H1 (cell line): Measurements from ENCODE around the gene TXNDC16. TPM values are rescaled to one million over a fixed set of nuclear protein-coding genes. Genes with fewer than 3 reads are reported as not detected.

Source experiments
- CTCF ChIA-PET: fragments of 300-600 bp; sonication (Branson Sonifier 250); formaldehyde crosslinking; loops from one replicate; lab custom pipeline; 2021; ENCODE audit not compliant: partially characterized antibody; lab: Charles Lee
- POLR2A ChIA-PET: fragments of 300-600 bp; sonication (Branson Sonifier 250); formaldehyde crosslinking; loops from one replicate; lab custom pipeline; 2021; ENCODE audit warnings: inconsistent platforms; ENCODE audit not compliant: partially characterized antibody; lab: Charles Lee
- DNase-seq, 2 experiments: peaks; one replicate each; pipeline versions ENCODE4 v3.0.0 to v3.0.0-alpha.2; 2010 to 2022; ENCODE audit warnings: low spot score in 2 of 2, low read depth in 1 of 2, mixed read lengths in 1 of 2
- FAIRE-seq: peaks from 2 replicates; lab custom pipeline; 2011; peaks lifted over from hg19 to GRCh38; lab: Jason Lieb, UNC
- H2AFZ ChIP-seq: 2 replicates; pipeline ENCODE4 v1.8.1; 2012; ENCODE audit warnings: low read length, inconsistent platforms
- H2AK5ac ChIP-seq: 2 replicates; pipeline ENCODE4 v1.6.1; 2013; ENCODE audit warnings: low read depth, low read length
- H2BK120ac ChIP-seq: replicated peaks from 2 replicates; pipeline ENCODE3; 2013; ENCODE audit warnings: low read depth, low read length, inconsistent platforms
- H2BK12ac ChIP-seq: 2 replicates; pipeline ENCODE4 v1.6.1; 2013; ENCODE audit warnings: low read depth, low read length
- H2BK15ac ChIP-seq: 2 replicates; pipeline ENCODE4 v1.6.1; 2013; ENCODE audit warnings: low read length
- H2BK20ac ChIP-seq: 2 replicates; pipeline ENCODE4 v1.6.1; 2013; ENCODE audit warnings: low read length
- H2BK5ac ChIP-seq: 2 replicates; pipeline ENCODE4 v1.6.1; 2013; ENCODE audit warnings: low read depth, low read length
- H3K14ac ChIP-seq: 2 replicates; pipeline ENCODE4 v1.6.1; 2013; ENCODE audit warnings: inconsistent platforms; ENCODE audit not compliant: insufficient read length
- H3K18ac ChIP-seq: 2 replicates; pipeline ENCODE4 v1.6.1; 2013; ENCODE audit warnings: low read length; ENCODE audit errors: extremely low read depth
- H3K23ac ChIP-seq: 2 replicates; pipeline ENCODE4 v1.6.1; 2013; ENCODE audit warnings: inconsistent platforms; ENCODE audit not compliant: insufficient read length
- H3K23me2 ChIP-seq: 2 replicates; pipeline ENCODE4 v1.6.1; 2013; ENCODE audit warnings: low read depth, low read length
- H3K27ac ChIP-seq: 2 replicates; pipeline ENCODE4 v1.6.1; 2011; ENCODE audit warnings: low read depth, low read length, inconsistent platforms
- H3K27me3 ChIP-seq, 4 experiments: replicated peaks in 1 of 4; 1 replicate in 1 of 4; 2 replicates in 3 of 4; pipeline versions ENCODE4 v1.6.1 to v1.8.1; 2011 to 2013; ENCODE audit warnings: low read length in 3 of 4, mild to moderate bottlenecking in 3 of 4, inconsistent platforms in 2 of 4, mixed read lengths in 2 of 4, moderate library complexity in 1 of 4; ENCODE audit not compliant: control insufficient read depth in 3 of 4, insufficient read depth in 3 of 4; ENCODE audit errors: extremely low read depth in 1 of 4
- H3K36me3 ChIP-seq, 4 experiments: 2 replicates each; pipeline versions ENCODE4 v1.6.1 to v1.8.1; 2011 to 2013; ENCODE audit warnings: mild to moderate bottlenecking in 4 of 4, low read length in 3 of 4, moderate library complexity in 2 of 4, control low read depth in 1 of 4, inconsistent platforms in 1 of 4; ENCODE audit not compliant: insufficient read depth in 4 of 4, control insufficient read depth in 2 of 4
- H3K4ac ChIP-seq: replicated peaks from 2 replicates; pipeline ENCODE3; 2013; ENCODE audit warnings: low read length, low read depth, mixed read lengths, inconsistent platforms; ENCODE audit not compliant: insufficient read length
- H3K4me1 ChIP-seq, 4 experiments: replicated peaks in 1 of 4; 1 replicate in 1 of 4; 2 replicates in 3 of 4; pipeline versions ENCODE4 v1.6.1 to v1.8.1; 2011 to 2013; ENCODE audit warnings: low read length in 3 of 4, inconsistent platforms in 2 of 4, mixed read lengths in 1 of 4; ENCODE audit not compliant: insufficient read depth in 4 of 4, control insufficient read depth in 3 of 4
- H3K4me2 ChIP-seq, 2 experiments: 2 replicates each; pipeline versions ENCODE4 v1.6.1 to v1.8.1; 2011 to 2013; ENCODE audit warnings: low read depth in 2 of 2, low read length in 2 of 2, control low read depth in 1 of 2, inconsistent platforms in 1 of 2, mild to moderate bottlenecking in 1 of 2; ENCODE audit not compliant: insufficient read depth in 1 of 2
- H3K4me3 ChIP-seq, 4 experiments: fragments of 200-600, 300-600 bp in 1 of 4; sonication (generic), shearing (Covaris generic), sonication (Bioruptor Twin) in 1 of 4; 2 replicates each; pipeline versions ENCODE4 v1.5.1 to v1.8.1; 2011 to 2016; ENCODE audit warnings: low read length in 4 of 4, low read depth in 3 of 4, control low read depth in 2 of 4, inconsistent platforms in 2 of 4, mild to moderate bottlenecking in 2 of 4, mixed read lengths in 1 of 4, moderate library complexity in 1 of 4; ENCODE audit not compliant: insufficient read depth in 2 of 4; ENCODE audit errors: extremely low read depth in 1 of 4
- H3K56ac ChIP-seq: replicated peaks from 2 replicates; pipeline ENCODE3; 2013; ENCODE audit warnings: low read depth, mild to moderate bottlenecking, mixed read lengths, low read length, inconsistent platforms; ENCODE audit not compliant: insufficient read length
- H3K79me1 ChIP-seq: 2 replicates; pipeline ENCODE4 v1.6.1; 2013; ENCODE audit warnings: low read depth, low read length, control low read depth
- H3K79me2 ChIP-seq, 2 experiments: 2 replicates each; pipeline versions ENCODE4 v1.6.1 to v1.8.1; 2012 to 2013; ENCODE audit warnings: low read length in 2 of 2, mild to moderate bottlenecking in 2 of 2, inconsistent platforms in 1 of 2; ENCODE audit not compliant: insufficient read depth in 2 of 2, control insufficient read depth in 1 of 2
- H3K9ac ChIP-seq, 4 experiments: replicated peaks in 1 of 4; 1 replicate in 1 of 4; 2 replicates in 3 of 4; pipeline versions ENCODE4 v1.6.1 to v1.8.1; 2011 to 2013; ENCODE audit warnings: low read depth in 3 of 4, low read length in 3 of 4, control low read depth in 2 of 4, mild to moderate bottlenecking in 2 of 4, moderate library complexity in 2 of 4, inconsistent platforms in 1 of 4; ENCODE audit errors: extremely low read depth in 1 of 4
- H3K9me3 ChIP-seq, 2 experiments: 2 replicates each; pipeline versions ENCODE4 v1.6.1 to v1.8.1; 2012 to 2013; ENCODE audit warnings: mild to moderate bottlenecking in 2 of 2, moderate library complexity in 2 of 2, control low read depth in 1 of 2, inconsistent platforms in 1 of 2, low read depth in 1 of 2, low read length in 1 of 2, mixed read lengths in 1 of 2; ENCODE audit not compliant: insufficient read depth in 2 of 2
- H4K20me1 ChIP-seq, 2 experiments: replicated peaks in 1 of 2; 2 replicates each; pipeline versions ENCODE3 to v1.8.1; 2011 to 2013; ENCODE audit warnings: inconsistent platforms in 2 of 2, low read length in 2 of 2, mild to moderate bottlenecking in 1 of 2; ENCODE audit not compliant: insufficient read depth in 2 of 2, control insufficient read depth in 1 of 2
- H4K5ac ChIP-seq: 2 replicates; pipeline ENCODE4 v1.6.1; 2013; ENCODE audit warnings: low read length, low read depth, mixed read lengths, inconsistent platforms; ENCODE audit not compliant: insufficient read length
- H4K8ac ChIP-seq: 2 replicates; pipeline ENCODE4 v1.8.0; 2013; ENCODE audit warnings: mild to moderate bottlenecking, moderate library complexity, low read length, inconsistent platforms; ENCODE audit not compliant: insufficient read depth; ENCODE audit errors: extremely low read depth
- H4K91ac ChIP-seq: replicated peaks from 2 replicates; pipeline ENCODE3; 2013; ENCODE audit warnings: low read length, mixed read lengths, inconsistent platforms; ENCODE audit not compliant: insufficient read length
- KDM4A ChIP-seq: IDR thresholded peaks from one replicate; pipeline ENCODE4 v1.7.1; 2012; ENCODE audit warnings: low read depth, mild to moderate bottlenecking, moderate library complexity, low read length, inconsistent platforms; ENCODE audit not compliant: severe bottlenecking
- KDM5A ChIP-seq: fragments of 200-600 bp; IDR thresholded peaks from 2 replicates; pipeline ENCODE4 v1.7.1; 2012; ENCODE audit warnings: mild to moderate bottlenecking, low read length, inconsistent platforms, mixed read lengths
- TBP ChIP-seq: IDR thresholded peaks from 2 replicates; pipeline ENCODE4 v1.6.1; 2011; ENCODE audit warnings: low read depth, low read length, improper control_type of control experiment
- WGBS, 2 experiments: shearing (Covaris generic) in 1 of 2; methylation state at CpG; one replicate each; pipeline versions ENCODE4 v1.1.6 to v1.1.7; 2013 to 2015; ENCODE audit warnings: low lambda C conversion rate in 2 of 2, mixed read lengths in 2 of 2, inconsistent platforms in 1 of 2, low coverage in 1 of 2, missing lambda C conversion rate in 1 of 2; ENCODE audit not compliant: insufficient replicate concordance in 2 of 2, insufficient coverage in 1 of 2, insufficient read length in 1 of 2; ENCODE audit errors: extremely low coverage in 1 of 2, missing lambda C conversion rate in 1 of 2; 5-methylcytosine and 5-hydroxymethylcytosine counted together
- polyA plus RNA-seq, 7 experiments: library from polyadenylated mRNA; depleted of rRNA in 3 of 7; stranded (reverse) in 5 of 7; unstranded in 2 of 7; fragments of >200 nt in 5 of 7; fragments of 200-250 nt in 2 of 7; gene quantifications; 1 replicate in 5 of 7; 2 replicates in 1 of 7; 4 replicates in 1 of 7; pipeline versions ENCODE4 v1.2.1 to v1.2.3, GENCODE V29; 2011 to 2013; ENCODE audit warnings: missing spikeins in 2 of 7, mixed read lengths in 2 of 7
- total RNA-seq: library from RNA; stranded (reverse); fragmentation: NEBNext Ultra II Directional; extraction: Animal tissue kit (Norgen Biotek cat#: 25700); gene quantifications from 2 replicates; pipeline ENCODE4 v1.2.1, GENCODE V29; 2021

The TXNDC16 gene
- total and polyA plus RNA-seq, 2 of the 8 experiments (the other 6 are each of a cell fraction or from before 2014, with no cell fraction given) = 6.7 to 14.3 TPM

- 90% methylated on average over 3 of the region's 3 CpGs; no CpG with 5 or more reads in 1 of the 2 experiments for WGBS, 2 experiments
- Histone ChIP-seq H2AK5ac (no peak overlapping the region), H3K4me3 (peak overlapping the region in 3 of 4 experiments; percentile 42 to 84 (median 83); a peak in 2 of 8 replicates), H3K4ac (no peak overlapping the region), H3K79me2 (peaks cover 0 to 36% of the 10 kb centered on the region in 2 experiments; a peak in 2 of 4 replicates)
- CTCF ChIA-PET = interaction anchor here (0.7 kb wide), 1 partner anchor 851 kb away, joined by 3 read pairs; no protein-coding TSS in a partner anchor
- TF ChIP-seq KDM5A = no peak
- TF ChIP-seq KDM4A = no peak
- TF ChIP-seq TBP = no peak
- TF ChIP-seq, all 59 proteins: peak for 0
- Histone ChIP-seq H3K27me3 (no peaks in the 10 kb centered on the region; a peak in 1 of 7 replicates), H4K5ac (no peak overlapping the region), H3K23ac (no peak overlapping the region), H3K36me3 (no peaks in the 10 kb centered on the region), H2BK5ac (no peak overlapping the region), H2BK20ac (no peak overlapping the region), H3K9me3 (no peaks in the 10 kb centered on the region), H3K27ac (no peak overlapping the region), H4K91ac (no peak overlapping the region), H4K8ac (no peak overlapping the region), H3K18ac (no peak overlapping the region), H3K4me2 (peak overlapping the region; percentile 78 to 95), H2BK120ac (no peak overlapping the region), H3K9ac (no peak overlapping the region), H3K23me2 (peaks cover 17% of the 10 kb centered on the region; the same call in 1 of the 2 replicates), H3K14ac (no peak overlapping the region), H2BK12ac (no peak overlapping the region), H3K79me1 (peaks cover 2% of the 10 kb centered on the region), H3K56ac (no peak overlapping the region), H2BK15ac (no peak overlapping the region), H3K4me1 (peaks cover 2 to 7% (median 3%) of the 10 kb centered on the region in 4 experiments; a peak in 5 of 7 replicates), H4K20me1 (peaks cover 0 to 3% of the 10 kb centered on the region in 2 experiments), H2AFZ (no peak overlapping the region)
- FAIRE-seq (no peak), DNase-seq (no peak)
- POLR2A ChIA-PET = no interaction called here
Observed at GRCh38 chr14:52550661-52551060, 1.6 kb downstream of the TXNDC16 start.
